Cardiac atrium fibroblast (primary cell): ENCODE results near the gene NEUROD6. TPM values are rescaled to one million over a fixed set of nuclear protein-coding genes. Genes with fewer than 3 reads are reported as not detected.

Source experiments
- total RNA-seq: library from RNA; depleted of rRNA; stranded (reverse); fragments of >200 nt; gene quantifications from 2 replicates; pipeline ENCODE4 v1.2.3, GENCODE V29; 2015

The NEUROD6 gene
- total RNA-seq, result not detected in 2 replicates

DNA sequence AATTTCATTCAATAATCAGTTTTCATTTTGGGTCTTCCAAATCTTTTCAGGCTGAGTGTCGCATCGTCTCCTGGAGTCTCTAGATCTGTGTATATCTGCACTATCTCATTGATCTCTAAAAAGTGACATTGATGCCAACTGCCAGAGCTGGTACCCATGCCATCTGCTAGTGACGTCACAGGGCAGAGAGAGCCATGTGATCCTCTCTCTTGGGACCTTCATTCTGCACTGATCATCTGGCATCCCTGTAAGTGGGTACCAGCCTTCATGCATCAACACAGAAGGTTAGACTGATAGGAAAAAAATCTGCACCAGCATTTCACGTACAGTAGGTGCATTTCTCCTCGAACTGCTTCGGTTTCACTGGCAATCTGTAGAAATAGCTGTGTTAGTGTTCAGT is at the start of gene NEUROD6:
NEUROD6 (minus strand) TSS at position 124 of the 400 bp plus-strand sequence. CDS start 1,458 bp downstream, outside the sequence.

Other genes starting within 250 kb of the NEUROD6 start
- gene ITPRID1, start 173.4 kb upstream of the NEUROD6 start, total RNA-seq, result not detected in 2 replicates